Nephron (organoid): Measurements from ENCODE around the gene ROBO1.
A peak's percentile ranks its signal among the peaks of the same experiment; 100 is the strongest.

ENCODE experiments used
- H3K27ac Mint-ChIP-seq, 3 experiments: 2 replicates each; pipeline ENCODE4 v1.8.0; 2020; ENCODE audit warnings: mixed read lengths in 3 of 3, mild to moderate bottlenecking in 2 of 3, moderate library complexity in 1 of 3
- H3K27me3 Mint-ChIP-seq: 2 replicates; pipeline ENCODE4 v1.8.0; 2021; ENCODE audit warnings: low read depth, mild to moderate bottlenecking, moderate library complexity, mixed read lengths
- H3K36me3 Mint-ChIP-seq: 2 replicates; pipeline ENCODE4 v1.8.0; 2020; ENCODE audit warnings: low read depth, mixed read lengths
- H3K4me1 Mint-ChIP-seq: 2 replicates; pipeline ENCODE4 v1.8.0; 2020; ENCODE audit warnings: mixed read lengths
- H3K4me3 Mint-ChIP-seq, 3 experiments: 2 replicates each; pipeline ENCODE4 v1.8.0; 2020; ENCODE audit warnings: mild to moderate bottlenecking in 3 of 3, mixed read lengths in 3 of 3, moderate library complexity in 2 of 3
- H3K9me3 Mint-ChIP-seq: 2 replicates; pipeline ENCODE4 v1.8.0; 2020; ENCODE audit warnings: mixed read lengths
- CTCF ChIP-seq, 3 experiments: fragments of 200-600 bp; sonication (generic); IDR thresholded peaks; one replicate each; pipeline ENCODE4 v1.5.0; 2021; ENCODE audit warnings: antibody characterized with exemption in 3 of 3; ENCODE audit not compliant: unreplicated experiment in 3 of 3

Gene ROBO1

GRCh38 chr3:79586232-79586631 is 181.6 kb downstream of the ROBO1 start:
- Mint-ChIP-seq H3K27ac (no peak overlapping the region), H3K36me3 (no peaks in the 10 kb centered on the region), H3K4me3 (no peak overlapping the region), H3K27me3 (no peaks in the 10 kb centered on the region), H3K9me3 (no peaks in the 10 kb centered on the region), H3K4me1 (no peaks in the 10 kb centered on the region)
- TF ChIP-seq CTCF (IDR thresholded peaks at IDR 0.05; ENCODE audit: unreplicated experiment in 3 of 3), result no peak

GRCh38 chr3:79572930-79573329 is 194.9 kb downstream of the ROBO1 start:
- Mint-ChIP-seq H3K27ac (no peak overlapping the region), H3K4me3 (no peak overlapping the region), H3K36me3 (no peaks in the 10 kb centered on the region), H3K4me1 (no peaks in the 10 kb centered on the region), H3K9me3 (no peaks in the 10 kb centered on the region), H3K27me3 (no peaks in the 10 kb centered on the region)
- TF ChIP-seq CTCF (IDR thresholded peaks at IDR 0.05; ENCODE audit: unreplicated experiment in 3 of 3), result no peak

DNA sequence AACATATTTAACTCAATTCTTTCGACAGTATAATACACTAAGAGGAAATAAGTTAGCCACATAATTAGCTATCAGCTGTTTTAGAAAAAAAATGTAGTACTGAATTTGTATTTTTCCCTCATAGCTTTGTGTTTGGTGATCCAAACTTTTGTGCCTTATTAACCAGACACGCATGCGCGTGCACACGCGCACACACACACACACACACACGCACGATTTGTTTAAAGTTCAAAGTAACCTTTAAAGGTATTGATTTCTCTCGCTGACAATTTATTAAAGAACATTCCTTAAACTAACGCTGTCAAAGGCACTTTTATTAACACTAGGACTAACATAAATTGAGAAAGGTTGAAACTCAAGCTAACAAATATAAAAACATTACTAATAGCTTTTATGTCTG is 198.9 kb downstream of the ROBO1 start:
- Mint-ChIP-seq H3K36me3 (no peaks in the 10 kb centered on the region), H3K27me3 (no peaks in the 10 kb centered on the region), H3K9me3 (no peaks in the 10 kb centered on the region), H3K4me1 (peaks cover 5% of the 10 kb centered on the region), H3K4me3 (no peak overlapping the region), H3K27ac (no peak overlapping the region)
- TF ChIP-seq CTCF (IDR thresholded peaks at IDR 0.05; ENCODE audit: unreplicated experiment in 3 of 3), result no peak

GRCh38 chr3:79564192-79564591 is 203.6 kb downstream of the ROBO1 start:
- Mint-ChIP-seq H3K9me3 (no peaks in the 10 kb centered on the region), H3K36me3 (no peaks in the 10 kb centered on the region), H3K4me3 (no peak overlapping the region), H3K27ac (no peak overlapping the region), H3K4me1 (peaks cover 15% of the 10 kb centered on the region), H3K27me3 (no peaks in the 10 kb centered on the region)
- no peak for TF ChIP-seq CTCF (IDR thresholded peaks at IDR 0.05; ENCODE audit: unreplicated experiment in 3 of 3)

DNA sequence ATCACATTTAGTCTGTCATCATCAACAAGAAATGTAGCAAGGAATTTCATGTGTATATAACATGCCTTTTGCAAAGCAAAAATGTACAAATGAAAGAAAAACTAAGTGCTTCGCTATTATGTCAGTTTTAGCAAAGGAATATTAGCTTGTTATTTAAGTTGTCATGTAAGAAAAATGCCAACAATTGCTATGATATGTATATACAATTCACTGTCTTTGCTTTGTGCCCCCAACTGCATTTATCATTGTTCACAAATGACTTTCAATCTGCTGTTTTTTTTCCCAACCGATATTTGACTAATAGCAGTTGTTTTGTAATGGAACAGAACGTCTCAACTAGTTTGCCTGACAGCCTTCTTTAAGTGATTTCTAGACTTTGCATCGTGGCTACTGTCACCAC is 207.1 kb downstream of the ROBO1 start:
- H3K4me1 Mint-ChIP-seq, result peaks cover 15% of the 10 kb centered on the region
- H3K4me3 Mint-ChIP-seq, result no peak overlapping the region
- H3K36me3 Mint-ChIP-seq, result no peaks in the 10 kb centered on the region
- H3K27ac Mint-ChIP-seq, result peak overlapping the region in 1 of 3 experiments; percentile 64
- no peaks in the 10 kb centered on the region for H3K9me3 Mint-ChIP-seq
- no peaks in the 10 kb centered on the region for H3K27me3 Mint-ChIP-seq
- TF ChIP-seq CTCF (IDR thresholded peaks at IDR 0.05; ENCODE audit: unreplicated experiment in 3 of 3), result no peak

GRCh38 chr3:79558943-79559342 is 208.9 kb downstream of the ROBO1 start:
- peaks cover 10% of the 10 kb centered on the region for H3K4me1 Mint-ChIP-seq
- H3K9me3 Mint-ChIP-seq, result no peaks in the 10 kb centered on the region
- TF ChIP-seq CTCF (IDR thresholded peaks at IDR 0.05; ENCODE audit: unreplicated experiment in 3 of 3), result no peak
- H3K36me3 Mint-ChIP-seq, result no peaks in the 10 kb centered on the region
- H3K4me3 Mint-ChIP-seq, result no peak overlapping the region
- no peak overlapping the region for H3K27ac Mint-ChIP-seq
- no peaks in the 10 kb centered on the region for H3K27me3 Mint-ChIP-seq
